GM23338 (cell line): Measurements from ENCODE around the gene BIN1. TPM values are rescaled to one million over a fixed set of nuclear protein-coding genes. Genes with fewer than 3 reads are reported as not detected.

Experiments used
- ATAC-seq: fragments of 200-7000 bp; cut with Tn5 transposase; 3 replicates; pipeline ENCODE4 v1.9.1; 2020
- DNase-seq: peaks from one replicate; pipeline ENCODE4 v3.0.0-alpha.2; 2015; ENCODE audit warnings: low spot score
- H2AFZ ChIP-seq: fragments of 200-600 bp; sonication (generic); 2 replicates; pipeline ENCODE4 v1.8.0; 2016; ENCODE audit warnings: antibody characterized with exemption, mild to moderate bottlenecking, moderate library complexity
- H3F3A ChIP-seq: fragments of 200-600 bp; sonication (generic); replicated peaks from 2 replicates; pipeline ENCODE4 v1.8.0; 2017; ENCODE audit warnings: antibody characterized with exemption, mixed run types, low read depth
- H3K27ac ChIP-seq: fragments of 200-600 bp; sonication (generic); 2 replicates; pipeline ENCODE4 v1.6.1; 2016; ENCODE audit warnings: low read depth
- H3K27me3 ChIP-seq: fragments of 200-600 bp; sonication (generic); 2 replicates; pipeline ENCODE4 v1.8.0; 2016; ENCODE audit warnings: mild to moderate bottlenecking, mixed run types, moderate library complexity; ENCODE audit not compliant: insufficient read depth
- H3K36me3 ChIP-seq: fragments of 200-600 bp; sonication (generic); 2 replicates; pipeline ENCODE4 v1.8.0; 2016; ENCODE audit warnings: mild to moderate bottlenecking; ENCODE audit not compliant: insufficient read depth
- H3K4me1 ChIP-seq: fragments of 200-600 bp; sonication (generic); 2 replicates; pipeline ENCODE4 v1.8.0; 2016; ENCODE audit warnings: mild to moderate bottlenecking, moderate library complexity; ENCODE audit not compliant: insufficient read depth
- H3K4me2 ChIP-seq: fragments of 200-600 bp; sonication (generic); 2 replicates; pipeline ENCODE4 v1.7.1; 2017; ENCODE audit warnings: mixed run types
- H3K4me3 ChIP-seq: fragments of 200-600 bp; sonication (generic); 2 replicates; pipeline ENCODE4 v1.6.1; 2016; ENCODE audit warnings: mixed run types
- H3K79me2 ChIP-seq: fragments of 200-600 bp; sonication (generic); replicated peaks from 2 replicates; pipeline ENCODE4 v1.8.0; 2017; ENCODE audit warnings: mild to moderate bottlenecking; ENCODE audit not compliant: insufficient read depth
- H3K9me2 ChIP-seq: fragments of 200-600 bp; sonication (generic); 2 replicates; pipeline ENCODE4 v1.8.0; 2017; ENCODE audit not compliant: insufficient read depth
- H4K20me1 ChIP-seq: fragments of 200-600 bp; sonication (generic); replicated peaks from 2 replicates; pipeline ENCODE4 v1.8.0; 2017; ENCODE audit warnings: mild to moderate bottlenecking; ENCODE audit not compliant: insufficient read depth
- H3K27ac Mint-ChIP-seq: 2 replicates; pipeline ENCODE4 v1.8.0; 2020; ENCODE audit warnings: inconsistent platforms, mild to moderate bottlenecking, moderate library complexity, mixed read lengths
- H3K27me3 Mint-ChIP-seq: 3 replicates; pipeline ENCODE4 v1.8.0; 2022; ENCODE audit warnings: low read depth, mild to moderate bottlenecking, moderate library complexity, mixed read lengths, inconsistent platforms; ENCODE audit not compliant: insufficient read depth, poor library complexity
- H3K36me3 Mint-ChIP-seq: 3 replicates; pipeline ENCODE4 v1.8.0; 2021; ENCODE audit warnings: low read depth, mild to moderate bottlenecking, inconsistent platforms, moderate library complexity, mixed read lengths
- H3K4me1 Mint-ChIP-seq: 3 replicates; pipeline ENCODE4 v1.8.0; 2020; ENCODE audit warnings: mild to moderate bottlenecking, inconsistent platforms, mixed read lengths
- H3K4me3 Mint-ChIP-seq: 3 replicates; pipeline ENCODE4 v1.8.0; 2021; ENCODE audit warnings: moderate library complexity, mild to moderate bottlenecking, inconsistent platforms, mixed read lengths
- H3K9me3 Mint-ChIP-seq: 3 replicates; pipeline ENCODE4 v1.8.0; 2020; ENCODE audit warnings: moderate library complexity, mild to moderate bottlenecking, inconsistent platforms, mixed read lengths
- CREB1 ChIP-seq: fragments of 250-450 bp; sonication (Bioruptor Pico); IDR thresholded peaks from 2 replicates; pipeline ENCODE4 v1.5.0; 2020; ENCODE audit warnings: low read depth, mild to moderate bottlenecking, moderate library complexity
- EZH2 ChIP-seq: fragments of 200-600 bp; sonication (generic); IDR thresholded peaks from one replicate; pipeline ENCODE4 v1.8.0; 2017; ENCODE audit warnings: antibody characterized with exemption, mild to moderate bottlenecking, low read depth; ENCODE audit not compliant: unreplicated experiment
- EZH2phosphoT487 ChIP-seq: fragments of 200-600 bp; sonication (generic); IDR thresholded peaks from one replicate; pipeline ENCODE4 v1.8.1; 2018; ENCODE audit warnings: antibody characterized with exemption; ENCODE audit not compliant: unreplicated experiment
- JUNB ChIP-seq: IDR thresholded peaks from one replicate; pipeline ENCODE4 v1.6.1; 2016; ENCODE audit warnings: antibody characterized with exemption; ENCODE audit not compliant: unreplicated experiment
- POLR2AphosphoS5 ChIP-seq: IDR thresholded peaks from 2 replicates; pipeline ENCODE4 v1.6.1; 2016; ENCODE audit warnings: antibody characterized with exemption, low read depth
- REST ChIP-seq: IDR thresholded peaks from one replicate; pipeline ENCODE4 v1.6.1; 2018; ENCODE audit warnings: antibody characterized with exemption; ENCODE audit not compliant: unreplicated experiment
- ZNF114 ChIP-seq: fragments of 250-450 bp; sonication (Bioruptor Pico); IDR thresholded peaks from 2 replicates; pipeline ENCODE4 v1.5.0; 2020; ENCODE audit warnings: mild to moderate bottlenecking, moderate library complexity
- ZNF331 ChIP-seq: fragments of 250-450 bp; sonication (Bioruptor Pico); IDR thresholded peaks from 2 replicates; pipeline ENCODE4 v1.5.0; 2020; ENCODE audit warnings: low read depth, mild to moderate bottlenecking, moderate library complexity
- polyA plus RNA-seq: library from polyadenylated mRNA; unstranded; fragments of >200 nt; fragmentation: Nextera tagmentation; extraction: Ambion mirVana; gene quantifications from 2 replicates; pipeline ENCODE4 v1.2.1, GENCODE V29; 2016
- total RNA-seq: library from RNA; depleted of rRNA; stranded (reverse); fragments of >200 nt; shearing (Covaris generic); gene quantifications from 2 replicates; pipeline ENCODE4 v1.2.3, GENCODE V29; 2014
- TF ChIP-seq, protein P1 (sequence below): IDR thresholded peaks from 2 replicates; pipeline ENCODE4 v1.6.1; 2016; ENCODE audit warnings: antibody characterized with exemption

Gene BIN1
- total and polyA plus RNA-seq, 2 experiments from 2014 or later, result 30.1 to 56.4 TPM

- H3K4me3 Mint-ChIP-seq, result no peak overlapping the region
- ATAC-seq (peak; percentile 47), DNase-seq (no peak)
- no peaks in the 10 kb centered on the region for H3F3A ChIP-seq
- TF ChIP-seq CREB1 (CRISPR knock-in tag) (no peak), JUNB (no peak), ZNF114 (CRISPR knock-in tag) (no peak), EZH2 (no peak)
- H3K27ac ChIP-seq, result no peak overlapping the region
- peaks cover 4% of the 10 kb centered on the region; the same call in 1 of the 2 replicates for H3K4me1 ChIP-seq
- no peak overlapping the region for H3K4me2 ChIP-seq
- H3K4me3 ChIP-seq, result no peak overlapping the region
- H3K27ac Mint-ChIP-seq, result no peak overlapping the region
- H3K9me3 Mint-ChIP-seq, result no peaks in the 10 kb centered on the region
- no peaks in the 10 kb centered on the region for H3K9me2 ChIP-seq
- H3K27me3 Mint-ChIP-seq, result no peaks in the 10 kb centered on the region
- no peaks in the 10 kb centered on the region for H3K27me3 ChIP-seq
- H3K36me3 Mint-ChIP-seq, result no peaks in the 10 kb centered on the region
- H4K20me1 ChIP-seq, result no peaks in the 10 kb centered on the region
- H3K79me2 ChIP-seq, result no peaks in the 10 kb centered on the region
- no peak overlapping the region for H2AFZ ChIP-seq
- H3K4me1 Mint-ChIP-seq, result peaks cover 9% of the 10 kb centered on the region
- no peaks in the 10 kb centered on the region for H3K36me3 ChIP-seq
Measured at GRCh38 chr2:127014224-127014623, 92.7 kb downstream of the BIN1 start.

- DNase-seq (no peak), ATAC-seq (no peak)
- no peaks in the 10 kb centered on the region for H3K27me3 Mint-ChIP-seq
- H3F3A ChIP-seq, result no peaks in the 10 kb centered on the region
- no peak for TF ChIP-seq EZH2
- no peak for TF ChIP-seq ZNF114 (CRISPR knock-in tag)
- TF ChIP-seq, protein P1, sequence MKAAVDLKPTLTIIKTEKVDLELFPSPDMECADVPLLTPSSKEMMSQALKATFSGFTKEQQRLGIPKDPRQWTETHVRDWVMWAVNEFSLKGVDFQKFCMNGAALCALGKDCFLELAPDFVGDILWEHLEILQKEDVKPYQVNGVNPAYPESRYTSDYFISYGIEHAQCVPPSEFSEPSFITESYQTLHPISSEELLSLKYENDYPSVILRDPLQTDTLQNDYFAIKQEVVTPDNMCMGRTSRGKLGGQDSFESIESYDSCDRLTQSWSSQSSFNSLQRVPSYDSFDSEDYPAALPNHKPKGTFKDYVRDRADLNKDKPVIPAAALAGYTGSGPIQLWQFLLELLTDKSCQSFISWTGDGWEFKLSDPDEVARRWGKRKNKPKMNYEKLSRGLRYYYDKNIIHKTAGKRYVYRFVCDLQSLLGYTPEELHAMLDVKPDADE, result no peak
- TF ChIP-seq ZNF331, result no peak
- TF ChIP-seq CREB1 (CRISPR knock-in tag), result no peak
- no peak for TF ChIP-seq POLR2AphosphoS5
- TF ChIP-seq EZH2phosphoT487, result no peak
- TF ChIP-seq REST, result no peak
- H3K79me2 ChIP-seq, result no peaks in the 10 kb centered on the region
- peaks cover 4% of the 10 kb centered on the region; the same call in 1 of the 2 replicates for H3K4me1 ChIP-seq
- H3K36me3 Mint-ChIP-seq, result no peaks in the 10 kb centered on the region
- H3K4me1 Mint-ChIP-seq, result peaks cover 9% of the 10 kb centered on the region
- no peaks in the 10 kb centered on the region for H3K9me3 Mint-ChIP-seq
- no peak overlapping the region for H3K4me2 ChIP-seq
- H3K36me3 ChIP-seq, result no peaks in the 10 kb centered on the region
- no peaks in the 10 kb centered on the region for H4K20me1 ChIP-seq
- no peak overlapping the region for H3K4me3 ChIP-seq
- H3K4me3 Mint-ChIP-seq, result no peak overlapping the region
- H3K27ac ChIP-seq, result no peak overlapping the region
- no peak overlapping the region for H2AFZ ChIP-seq
- H3K27ac Mint-ChIP-seq, result no peak overlapping the region
- H3K27me3 ChIP-seq, result no peaks in the 10 kb centered on the region
- no peaks in the 10 kb centered on the region for H3K9me2 ChIP-seq
Measured at GRCh38 chr2:127012868-127013267, 94.1 kb downstream of the BIN1 start.
